NCI-H446 (cell line): ENCODE data around the gene SERTAD4.
"Not testable (repeated sequence)": the region's sequence is repeated elsewhere in the genome, so short reads cannot be mapped to it uniquely, and the experiment has no call there.

ENCODE experiments used
- DNase-seq, 2 experiments: peaks; one replicate each; lab custom pipeline; 2025; lab: John Stamatoyannopoulos, UW

The SERTAD4 gene

DNA sequence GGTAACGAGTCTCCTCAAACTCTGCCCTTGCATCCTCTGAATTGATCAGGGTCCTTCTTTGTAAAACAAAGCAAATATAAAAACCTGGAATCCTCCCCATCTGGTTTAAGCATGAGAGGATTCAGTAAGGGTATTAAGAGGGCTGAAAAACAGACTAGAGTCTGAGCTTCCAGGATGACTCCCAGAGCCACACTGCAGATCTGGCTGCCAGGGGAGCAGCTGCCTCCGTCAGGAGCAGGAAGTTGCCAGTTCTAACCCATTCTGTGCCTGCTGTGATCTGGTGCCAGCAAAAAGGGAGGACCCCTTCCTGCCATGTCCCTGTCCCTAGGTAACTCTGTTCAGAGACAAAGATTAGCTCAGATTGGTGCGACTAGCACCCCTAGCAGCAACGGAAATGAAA is 27.5 kb downstream of the SERTAD4 start:
- peak in 1 of 2 experiments; percentile 54 for DNase-seq

- DNase-seq, result peak; percentile 46 to 63
These were observed 29.7 kb downstream of the SERTAD4 start for GRCh38 chr1:210262167-210262896.

GRCh38 chr1:210262897-210263272 is 30.3 kb downstream of the SERTAD4 start:
- no peak for DNase-seq

- DNase-seq, result no peak
These were observed 31.4 kb downstream of the SERTAD4 start for GRCh38 chr1:210263963-210264362.

DNA sequence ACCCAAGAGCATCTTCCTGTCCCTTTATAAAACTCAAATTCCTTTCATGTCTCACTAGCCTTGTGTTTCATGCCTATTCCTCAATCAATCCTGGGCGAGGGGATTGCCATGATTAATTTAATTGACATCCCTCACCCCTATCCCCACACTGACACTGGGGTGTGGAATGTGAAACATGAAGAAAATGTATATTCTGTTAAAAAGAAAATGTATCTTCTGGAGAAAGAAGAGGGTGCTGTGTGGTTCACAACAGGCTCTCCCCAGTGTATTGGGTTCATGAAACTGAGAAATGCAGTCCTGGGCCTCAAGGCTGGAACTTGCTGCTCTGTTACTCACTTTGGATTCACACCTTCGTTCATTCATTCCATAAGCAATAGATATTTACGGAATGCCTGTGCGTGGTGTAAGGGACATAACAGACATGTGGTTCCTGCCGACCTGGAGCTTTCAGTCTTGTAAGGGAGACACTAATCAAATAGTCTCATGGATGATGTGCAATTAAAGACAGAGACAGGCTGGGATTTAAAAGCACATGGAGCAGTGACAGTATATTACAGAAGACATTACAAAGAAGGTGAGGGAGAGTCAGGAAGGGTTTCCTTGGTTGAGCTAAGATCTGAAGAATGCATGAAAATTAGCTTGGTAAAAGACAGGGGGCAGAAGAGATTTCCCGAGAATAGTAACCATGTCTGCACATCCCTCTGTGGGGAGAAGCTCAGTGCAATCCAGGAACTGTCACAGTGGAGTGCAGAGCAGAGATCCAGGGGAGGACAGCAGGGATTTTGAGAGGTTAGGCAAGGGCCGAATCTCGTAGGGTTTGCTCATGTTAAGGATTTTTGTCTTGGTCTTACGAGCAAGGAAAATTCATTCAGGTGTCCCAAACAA is 32.1 kb downstream of the SERTAD4 start:
- DNase-seq, result no peak

GRCh38 chr1:210265392-210265955 is 32.9 kb downstream of the SERTAD4 start:
- DNase-seq, result not testable (repeated sequence)

- DNase-seq, result no peak
These were observed 37.4 kb downstream of the SERTAD4 start for GRCh38 chr1:210269981-210270380.

GRCh38 chr1:210272666-210273065 is 40.1 kb downstream of the SERTAD4 start:
- DNase-seq, result no peak

DNA sequence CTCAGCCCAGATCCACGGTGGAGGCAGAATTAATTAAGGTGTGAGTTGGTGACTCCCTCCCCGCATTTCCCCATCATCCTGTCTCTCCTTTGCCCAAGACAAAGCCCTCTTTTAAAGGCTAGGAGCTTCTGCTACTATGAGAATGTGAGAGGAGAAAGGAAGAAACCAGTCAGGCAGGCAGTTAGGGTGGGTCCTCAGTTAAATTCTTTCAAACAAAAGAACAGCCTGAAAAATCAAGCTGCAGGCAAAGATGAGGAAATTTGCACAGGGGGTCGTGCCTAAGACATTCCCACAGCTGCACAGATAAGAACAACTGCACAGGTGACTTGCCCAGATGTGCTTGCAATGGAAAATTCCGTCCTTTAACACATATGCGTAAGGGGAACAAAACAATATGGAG is 47.6 kb downstream of the SERTAD4 start:
- no peak for DNase-seq

- DNase-seq, result no peak
These were observed 55.5 kb downstream of the SERTAD4 start for GRCh38 chr1:210288116-210288515.

- DNase-seq, result no peak
These were observed 56.7 kb downstream of the SERTAD4 start for GRCh38 chr1:210289248-210289647.

DNA sequence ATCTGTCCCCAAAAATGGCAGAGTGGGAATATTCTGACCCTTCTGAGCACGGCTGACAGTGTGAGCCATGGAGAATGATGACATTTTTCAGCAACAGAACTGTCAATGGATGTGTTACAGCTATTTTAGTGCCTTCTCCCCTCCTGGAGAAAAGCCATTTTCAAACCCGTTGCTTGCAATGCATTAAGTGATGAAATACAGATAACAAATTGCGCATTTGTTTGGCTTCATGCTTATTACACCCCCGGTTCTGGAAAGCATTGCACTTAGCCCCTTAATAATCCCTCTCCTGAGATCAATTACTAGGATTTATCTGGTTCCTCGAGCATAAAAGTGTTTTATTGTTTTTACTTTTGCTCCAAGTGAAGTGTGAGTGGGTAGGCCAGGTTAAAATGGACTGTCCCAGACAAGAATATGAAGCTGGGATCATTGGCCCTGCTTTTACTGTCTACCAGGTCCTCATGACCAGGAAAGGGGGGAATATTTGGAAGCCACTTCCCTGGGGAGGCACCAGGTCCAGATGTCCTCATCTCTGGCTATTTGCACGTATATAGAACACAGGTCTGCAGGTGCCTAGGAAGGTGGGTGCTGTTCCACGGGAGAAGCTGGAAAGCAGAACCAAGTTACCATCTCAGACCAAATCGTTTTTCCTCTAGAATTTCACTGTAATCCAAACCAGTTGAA is 58.6 kb downstream of the SERTAD4 start:
- DNase-seq, result no peak

GRCh38 chr1:210291786-210292230 is 59.2 kb downstream of the SERTAD4 start:
- DNase-seq, result no peak

GRCh38 chr1:210292231-210292871 is 59.8 kb downstream of the SERTAD4 start:
- DNase-seq, result no peak

- no peak for DNase-seq
These were observed 60.6 kb downstream of the SERTAD4 start for GRCh38 chr1:210293171-210293607.

DNA sequence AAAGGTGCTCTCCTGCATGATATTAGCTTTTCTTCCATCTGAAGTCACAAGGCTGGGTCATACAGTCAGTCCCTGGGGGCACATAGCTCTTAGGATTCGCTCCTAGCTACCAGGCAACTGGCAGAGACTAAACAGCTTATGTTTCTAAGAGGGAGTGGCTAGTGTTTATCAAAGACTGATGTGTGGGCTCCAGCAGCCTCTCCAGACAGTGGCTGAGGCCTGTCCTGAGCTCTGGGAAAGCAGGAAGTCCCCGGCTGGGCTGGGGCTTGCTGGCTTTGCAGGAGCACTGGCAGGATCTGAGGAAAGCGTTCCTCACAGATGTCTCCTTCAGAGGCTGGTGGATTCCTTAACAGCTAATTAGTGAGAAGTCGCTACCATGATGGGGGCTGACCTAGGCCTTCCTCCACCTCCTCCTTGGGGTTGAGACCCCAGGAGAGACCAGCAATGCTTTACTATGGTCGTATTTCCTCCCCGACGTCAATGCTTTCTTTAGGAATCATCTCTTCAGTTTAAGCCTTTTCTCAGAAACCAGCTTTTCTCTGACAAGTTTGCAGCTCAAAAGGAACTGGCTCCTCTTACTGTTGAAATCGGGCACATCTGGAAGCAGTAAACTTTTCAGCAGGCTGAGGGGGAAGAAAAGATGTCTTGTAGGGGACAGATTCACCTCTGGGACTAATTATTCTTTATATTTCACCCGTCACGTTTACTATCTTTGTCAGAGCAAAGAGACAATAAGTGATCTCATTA is 62.6 kb downstream of the SERTAD4 start:
- no peak for DNase-seq
